GM18526 (cell line): ENCODE results near the gene PLA2G15.

Source experiments
- POLR2A ChIP-seq: IDR thresholded peaks from 3 replicates; pipeline ENCODE4 v1.6.1; 2011; ENCODE audit not compliant: insufficient read length; ENCODE audit errors: extremely low read depth

PLA2G15 gene

DNA sequence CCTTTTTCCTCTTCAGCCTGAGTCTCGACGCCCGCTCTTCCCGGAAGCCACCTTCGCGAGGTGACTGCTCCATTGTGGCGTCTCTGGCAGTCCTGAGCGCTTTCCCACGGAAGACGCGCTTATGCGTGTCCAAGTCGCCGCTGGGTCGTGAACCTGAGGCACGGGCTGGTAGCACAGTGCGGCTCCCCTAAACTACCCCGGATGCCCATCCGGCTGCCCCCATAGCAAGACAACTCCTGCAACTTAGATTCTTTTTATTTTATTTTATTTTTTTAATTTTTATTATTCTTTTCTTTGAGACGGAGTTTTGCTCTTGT, 7.2 kb upstream of the PLA2G15 start:
- TF ChIP-seq POLR2A, result no peak

DNA sequence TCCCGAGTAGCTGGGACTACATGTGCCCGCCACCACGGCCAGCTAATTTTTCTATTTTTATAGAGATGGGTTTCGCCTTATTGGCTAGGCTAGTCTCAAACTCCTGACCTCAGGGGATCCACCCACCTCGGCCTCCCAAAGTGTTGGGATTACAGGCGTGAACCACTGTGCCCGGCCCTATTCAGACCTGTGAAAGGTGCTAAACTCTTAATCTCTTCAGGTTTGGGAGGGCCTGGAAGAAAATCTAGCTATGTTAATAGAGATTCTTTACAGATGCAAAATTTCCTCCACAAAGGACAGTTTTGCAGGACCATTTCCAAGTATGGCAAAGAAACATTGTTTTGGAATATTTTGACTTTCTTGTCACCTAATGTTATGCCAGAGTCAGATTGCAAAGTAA, 3.1 kb upstream of the PLA2G15 start:
- no peak for TF ChIP-seq POLR2A

DNA sequence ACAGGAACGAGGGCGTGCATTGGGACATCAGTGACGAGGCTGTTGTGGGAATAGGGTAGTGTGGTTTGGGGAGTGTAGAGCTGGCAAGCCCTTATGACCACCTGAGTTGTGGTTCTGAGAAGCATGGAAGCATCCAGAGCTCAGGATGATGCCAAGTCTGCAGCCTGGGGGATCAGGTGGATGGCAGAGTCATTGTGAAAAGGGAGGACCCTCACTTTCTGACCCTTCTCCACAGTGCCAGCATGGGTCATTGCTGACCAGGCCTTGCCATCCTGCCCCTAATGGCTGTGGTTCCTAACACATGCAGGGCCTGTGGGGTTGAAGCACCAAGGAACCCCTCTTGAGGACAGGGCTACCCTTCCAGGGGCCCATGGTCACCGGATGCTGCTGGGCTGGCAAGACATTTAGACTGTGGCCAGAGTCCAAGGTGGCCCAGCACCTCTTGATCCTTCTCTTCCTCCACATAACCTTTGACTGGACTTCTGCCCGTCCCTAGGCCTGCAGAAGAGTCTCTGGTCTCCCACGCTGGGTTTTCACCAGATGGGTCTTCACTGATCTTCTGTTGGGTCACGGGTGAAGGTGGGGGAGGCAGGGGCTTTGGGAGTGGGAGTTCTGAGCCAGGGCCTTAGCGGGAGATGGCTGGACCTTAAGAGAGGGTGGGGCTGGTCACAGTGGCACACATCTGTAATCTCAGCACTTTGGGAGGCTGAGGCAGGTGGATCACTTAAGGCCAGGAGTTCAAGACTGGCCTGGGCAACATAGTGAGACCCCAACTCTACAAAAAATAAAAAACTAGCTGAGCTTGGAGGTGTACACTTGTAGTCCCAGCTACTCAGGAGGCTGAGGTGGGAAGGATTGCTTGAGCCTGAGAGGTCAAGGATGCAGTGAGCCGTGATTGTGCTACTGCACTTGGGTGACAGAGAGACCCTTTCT, 2.0 kb upstream of the PLA2G15 start:
- no peak for TF ChIP-seq POLR2A

DNA sequence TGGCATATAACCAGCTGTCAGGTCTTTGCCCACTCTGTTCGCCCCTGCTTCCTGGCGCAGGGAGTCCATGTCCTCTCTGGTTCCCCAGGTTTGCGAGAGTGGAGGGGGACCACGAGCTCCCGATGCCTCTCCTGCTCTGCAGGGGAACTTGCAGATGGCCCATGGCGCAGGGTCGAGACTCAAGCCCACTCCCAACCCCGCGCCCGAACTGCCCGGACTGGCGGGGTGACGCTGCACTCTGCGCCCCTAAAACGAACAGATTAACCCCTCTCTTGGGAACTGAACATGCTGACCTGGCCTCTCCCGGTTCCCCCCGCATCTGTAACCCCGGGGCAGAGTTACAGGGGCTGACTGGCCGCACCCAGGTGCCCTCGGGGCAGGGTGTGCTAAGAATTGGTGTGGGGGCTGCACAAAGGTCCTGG, 681 bp upstream of the PLA2G15 start:
- no peak for TF ChIP-seq POLR2A

DNA sequence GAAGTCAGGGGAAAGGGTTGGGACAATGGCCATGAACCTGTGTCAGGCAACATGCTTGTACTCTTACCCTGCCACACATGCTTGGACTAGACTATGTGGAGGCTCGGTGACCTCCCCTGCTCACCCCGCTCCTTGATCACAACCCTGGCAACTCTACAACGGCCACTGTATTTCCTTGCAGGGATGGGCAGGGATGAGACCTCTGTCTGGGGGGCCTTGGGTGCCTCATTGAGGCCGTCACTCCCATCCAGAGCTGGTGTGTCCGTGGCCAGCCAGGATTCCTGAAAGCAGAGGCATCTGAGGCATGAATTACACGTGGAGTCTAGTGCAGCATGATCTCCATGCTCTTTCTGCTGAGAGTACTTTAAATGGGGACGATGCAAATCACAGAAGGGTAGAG, 948 bp downstream of the PLA2G15 start:
- no peak for TF ChIP-seq POLR2A

DNA sequence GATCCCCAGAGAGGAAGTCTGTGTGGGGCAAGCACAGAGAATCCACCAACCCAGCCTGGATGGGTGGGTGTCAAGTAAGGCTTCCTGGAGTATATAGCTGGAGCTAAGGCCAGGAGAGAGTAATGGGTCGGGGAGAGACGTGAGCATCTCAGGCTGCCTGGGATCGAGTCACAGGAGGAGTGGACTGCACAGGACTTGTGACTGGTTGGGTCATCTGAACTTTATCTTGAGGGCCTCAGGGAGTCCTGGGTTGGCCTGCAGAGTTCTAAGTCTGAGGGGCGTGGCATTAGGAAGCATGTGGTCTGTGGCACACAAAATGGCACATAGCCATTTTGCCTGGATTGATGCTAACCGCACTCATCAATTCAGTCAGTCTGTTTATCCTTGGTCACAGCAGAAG, 1.5 kb downstream of the PLA2G15 start:
- no peak for TF ChIP-seq POLR2A

DNA sequence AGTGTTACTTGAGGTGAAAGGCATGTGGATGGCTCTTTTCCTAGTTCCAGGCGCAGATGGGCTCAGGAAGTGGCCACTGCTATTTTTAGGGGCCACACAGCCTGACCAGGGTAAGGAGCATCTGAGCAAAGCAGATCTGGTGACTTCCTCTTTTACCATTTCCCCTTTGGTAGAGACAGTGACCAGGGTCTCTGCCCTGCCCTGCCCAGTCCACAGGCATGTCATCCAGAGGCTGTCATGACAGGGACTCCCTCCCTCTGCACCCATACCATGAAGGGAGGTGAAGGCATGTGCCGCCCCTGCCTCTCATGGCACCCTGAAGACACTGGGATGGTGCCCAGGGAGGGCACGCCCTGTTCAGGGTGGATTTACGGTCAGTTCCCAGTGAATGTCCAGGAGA, 2.2 kb downstream of the PLA2G15 start:
- no peak for TF ChIP-seq POLR2A

DNA sequence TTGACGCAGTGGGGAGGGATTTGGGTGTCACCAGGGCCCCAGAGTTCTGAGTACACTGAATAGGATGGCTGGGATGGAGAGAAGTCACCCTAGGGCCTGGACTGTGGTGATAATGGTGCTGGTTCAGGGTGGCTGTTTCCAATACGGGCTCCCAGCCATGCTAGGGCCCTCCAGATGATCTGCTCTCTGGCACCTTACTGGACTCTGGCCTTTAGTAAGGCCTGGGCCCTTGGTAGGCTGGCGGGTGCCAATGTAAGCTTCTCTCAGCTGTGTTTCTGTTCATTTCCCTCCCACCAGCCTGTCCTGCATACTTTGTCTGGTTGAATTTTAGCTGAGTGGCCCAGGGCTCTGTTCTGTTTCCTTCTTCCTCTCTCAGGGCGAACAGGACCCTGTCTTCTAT, 2.8 kb downstream of the PLA2G15 start:
- TF ChIP-seq POLR2A, result no peak

DNA sequence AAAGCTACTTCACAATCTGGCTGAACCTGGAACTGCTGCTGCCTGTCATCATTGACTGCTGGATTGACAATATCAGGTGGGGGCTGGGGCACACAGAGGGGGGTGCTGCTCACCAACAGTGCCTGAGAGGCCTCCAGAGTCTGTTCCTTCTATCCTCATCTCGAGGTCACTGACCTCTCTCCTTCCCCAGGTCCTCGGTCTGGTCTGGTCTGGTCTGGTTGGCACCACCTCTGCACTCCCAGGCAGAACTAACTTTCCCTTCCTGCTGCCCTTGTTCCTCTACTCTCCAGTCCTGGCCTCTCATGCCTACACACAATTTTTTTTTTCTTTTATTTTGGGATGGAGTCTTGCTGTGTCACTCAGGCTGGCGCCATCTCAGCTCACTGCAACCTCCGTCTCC, 4.2 kb downstream of the PLA2G15 start:
- TF ChIP-seq POLR2A, result no peak

DNA sequence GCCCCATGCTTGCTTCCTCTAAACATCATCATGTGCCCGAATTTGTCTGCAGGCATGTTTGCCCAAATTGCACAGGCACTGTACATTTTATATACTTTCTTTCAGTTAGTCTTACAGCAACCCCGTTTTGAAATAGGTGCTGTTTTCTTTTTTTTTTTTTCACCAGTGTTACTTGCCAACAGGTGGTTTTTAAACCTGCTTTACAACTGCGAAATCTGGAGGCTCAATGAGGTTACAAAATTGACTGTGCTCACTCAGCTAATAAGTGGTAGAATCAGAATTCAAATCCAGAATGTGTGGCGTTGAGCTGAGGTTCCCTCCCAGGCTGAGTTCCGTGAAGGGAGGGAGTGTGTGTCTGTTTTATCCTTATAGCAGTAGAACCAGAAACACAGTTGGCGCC, 5.8 kb downstream of the PLA2G15 start:
- TF ChIP-seq POLR2A, result no peak

DNA sequence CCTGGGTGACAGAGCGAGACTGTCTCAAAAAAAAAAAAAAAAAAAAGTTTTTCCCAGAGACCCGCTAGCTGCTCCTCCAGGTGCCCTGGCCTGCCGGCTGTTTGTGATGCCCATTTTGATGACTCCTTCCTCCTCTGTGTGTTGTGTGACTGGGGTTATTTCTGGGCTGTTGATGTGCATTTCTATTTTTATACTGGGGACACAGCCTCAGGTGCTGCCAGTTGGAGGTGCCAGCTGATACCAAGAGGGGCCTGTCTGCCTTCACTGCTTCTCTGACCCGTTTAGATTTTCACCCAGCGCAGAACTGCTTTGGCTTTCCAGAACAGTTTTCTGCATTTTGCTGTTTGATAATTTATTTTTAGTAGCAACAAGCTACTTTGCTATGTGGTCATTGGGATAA, 6.7 kb downstream of the PLA2G15 start:
- no peak for TF ChIP-seq POLR2A

DNA sequence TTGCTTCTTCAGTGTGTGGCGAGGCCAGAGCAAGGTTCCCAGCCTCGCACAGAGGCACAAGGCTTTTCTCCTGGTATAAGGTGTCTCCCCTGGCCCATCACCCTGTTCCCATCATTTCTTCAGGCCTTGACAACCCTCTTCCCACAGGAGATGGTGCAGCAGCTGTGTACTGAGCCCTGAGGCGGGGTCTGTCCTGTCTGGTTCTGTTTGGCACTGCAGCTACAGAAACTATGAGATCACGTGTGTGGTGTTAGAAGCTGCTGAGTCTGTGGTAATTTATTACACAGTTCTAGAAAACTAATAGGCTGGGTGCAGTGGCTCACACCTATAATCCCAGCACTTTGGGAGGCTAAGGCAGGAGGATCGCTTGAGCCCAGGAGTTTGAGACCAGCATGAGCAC, 7.2 kb downstream of the PLA2G15 start:
- TF ChIP-seq POLR2A, result no peak

DNA sequence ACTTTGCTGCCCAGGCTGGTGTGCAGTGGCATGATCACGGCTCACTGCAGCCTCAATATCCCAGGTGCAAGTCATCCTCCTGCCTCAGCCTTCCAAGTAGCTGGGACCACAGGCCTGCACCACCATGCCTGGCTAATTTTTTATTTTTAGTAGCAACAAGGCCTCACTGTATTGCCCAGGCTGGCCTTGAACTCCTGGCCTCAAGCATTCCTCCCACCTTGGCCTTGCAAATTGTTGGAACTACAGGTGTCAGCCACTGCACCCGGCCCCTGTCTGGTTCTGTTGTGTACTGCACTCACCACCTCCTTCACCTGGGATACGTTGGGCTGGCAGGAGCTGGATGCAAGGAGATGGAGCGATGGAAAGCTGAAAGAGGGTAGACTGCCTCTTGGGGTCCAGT, 8.5 kb downstream of the PLA2G15 start:
- no peak for TF ChIP-seq POLR2A

DNA sequence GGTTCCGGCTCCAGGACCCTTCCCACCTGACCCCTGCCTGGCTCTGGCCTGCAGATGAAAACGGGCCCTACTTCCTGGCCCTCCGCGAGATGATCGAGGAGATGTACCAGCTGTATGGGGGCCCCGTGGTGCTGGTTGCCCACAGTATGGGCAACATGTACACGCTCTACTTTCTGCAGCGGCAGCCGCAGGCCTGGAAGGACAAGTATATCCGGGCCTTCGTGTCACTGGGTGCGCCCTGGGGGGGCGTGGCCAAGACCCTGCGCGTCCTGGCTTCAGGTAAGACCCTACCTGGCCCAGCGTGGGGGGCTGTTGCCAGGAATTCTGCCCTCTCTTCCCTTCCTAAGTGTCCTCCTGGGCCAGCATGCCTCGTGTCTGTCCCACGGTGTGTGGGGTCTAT, 10.5 kb downstream of the PLA2G15 start:
- no peak for TF ChIP-seq POLR2A

DNA sequence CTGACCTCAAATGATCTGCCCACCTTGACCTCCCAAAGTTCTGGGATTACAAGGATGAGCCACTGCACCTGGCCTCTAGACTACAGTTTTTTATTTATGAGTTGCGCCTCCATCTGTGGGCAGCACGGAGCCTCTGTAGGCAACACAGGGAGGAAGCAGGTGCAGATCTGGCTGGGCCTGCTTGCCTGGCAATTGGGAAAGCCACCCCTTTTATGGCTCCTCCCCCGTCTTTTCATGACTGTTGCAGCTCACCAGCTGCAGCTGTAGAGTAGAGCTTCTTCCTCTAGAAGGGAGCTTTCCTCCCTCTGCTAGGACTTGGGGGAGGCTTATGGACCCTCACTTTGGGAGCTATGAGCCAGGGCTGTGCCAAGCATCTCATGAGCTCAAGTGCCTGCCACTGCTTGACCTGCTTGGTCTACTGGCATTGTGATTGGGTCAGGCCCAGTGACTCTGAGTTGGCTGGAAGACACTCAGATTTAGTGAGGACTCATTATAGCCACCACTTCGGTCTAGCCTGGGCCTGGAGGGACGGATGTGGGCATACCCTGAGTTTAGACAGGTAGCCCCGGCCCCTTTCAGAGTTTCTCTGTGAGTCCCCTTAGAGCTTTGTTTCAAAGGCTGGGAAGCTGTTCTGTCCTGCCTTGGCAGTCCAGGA, 12.2 kb downstream of the PLA2G15 start:
- peak; percentile 33 for TF ChIP-seq POLR2A

DNA sequence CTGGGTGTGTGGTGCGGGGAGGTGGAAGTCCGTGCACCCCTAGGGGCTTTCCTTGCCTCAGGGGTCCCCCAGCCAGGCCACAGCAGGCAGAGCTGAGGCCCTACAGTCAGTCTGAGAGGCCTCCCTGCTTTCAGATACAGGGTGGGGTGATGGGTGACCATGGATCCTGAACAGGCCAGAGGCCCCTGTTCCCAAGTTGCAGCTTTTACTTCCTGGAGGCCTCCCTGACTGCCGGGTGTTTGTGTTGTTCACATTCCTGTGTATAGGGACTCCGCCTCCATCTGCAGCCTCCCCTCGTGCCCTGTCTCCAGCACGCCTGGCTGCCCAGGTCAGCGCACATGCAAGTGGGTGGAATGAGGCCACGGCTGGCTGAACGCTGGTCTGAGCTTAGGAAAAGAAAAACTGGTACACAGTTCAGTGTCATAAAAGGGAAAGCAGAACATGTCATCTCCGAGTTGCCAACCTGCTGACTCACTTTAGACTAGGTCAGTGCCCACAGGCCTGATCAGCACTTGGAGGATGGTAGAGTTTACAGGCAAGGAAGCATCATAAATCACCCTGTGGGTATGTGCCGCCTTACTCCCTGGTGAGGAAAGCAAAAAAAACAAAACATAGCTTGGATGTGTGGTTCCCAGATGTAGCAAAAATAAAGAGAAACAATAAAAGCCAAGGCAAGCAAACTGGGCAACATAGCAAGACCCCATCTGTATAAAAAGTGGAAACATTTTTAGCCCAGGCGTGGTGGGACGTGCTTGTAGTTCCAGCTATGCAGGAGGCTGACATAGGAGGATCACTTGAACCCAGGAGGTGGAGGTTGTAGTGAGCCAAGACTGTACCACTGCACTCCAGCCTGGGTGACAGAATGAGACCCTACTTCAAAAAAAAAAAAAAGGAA, 13.0 kb downstream of the PLA2G15 start:
- TF ChIP-seq POLR2A, result no peak
